Right renal pelvis (tissue), 4 donors: ENCODE data around the gene EML4. TPM values are rescaled to one million over a fixed set of nuclear protein-coding genes. Genes with fewer than 3 reads are reported as not detected.
"Not testable (repeated sequence)": the region's sequence is repeated elsewhere in the genome, so short reads cannot be mapped to it uniquely, and the experiment has no call there.

Experiments
- DNase-seq, 4 donors: peaks; one replicate each; pipeline ENCODE4 v3.0.0-alpha.2; 2013; ENCODE audit warnings: low read depth in 4 of 4, low spot score in 3 of 4, missing footprints in 1 of 4
- polyA plus RNA-seq, 4 donors: library from polyadenylated mRNA; unstranded; fragments of 120-200 nt; gene quantifications; one replicate each; pipeline ENCODE4 v1.2.1, GENCODE V29; 2013; ENCODE audit not compliant: insufficient read length in 4 of 4

The EML4 gene
- polyA plus RNA-seq, 4 donors, result 91.4 to 124 (median 114) TPM

- no peak for DNase-seq
These were observed 171.9 kb downstream of the EML4 start for GRCh38 chr2:42340938-42341636.

- DNase-seq, result no peak
These were observed 173.1 kb downstream of the EML4 start for GRCh38 chr2:42342061-42342794.

- no peak for DNase-seq
These were observed 173.7 kb downstream of the EML4 start for GRCh38 chr2:42342795-42343241.

- no peak for DNase-seq
These were observed 176.8 kb downstream of the EML4 start for GRCh38 chr2:42345986-42346385.

GRCh38 chr2:42346856-42347255, 177.7 kb downstream of the EML4 start:
- DNase-seq, result not testable (repeated sequence)

GRCh38 chr2:42347518-42347917, 178.4 kb downstream of the EML4 start:
- not testable (repeated sequence) for DNase-seq

GRCh38 chr2:42348113-42348805, 179.1 kb downstream of the EML4 start:
- no peak for DNase-seq

- no peak for DNase-seq
These were observed 181.4 kb downstream of the EML4 start for GRCh38 chr2:42350434-42351063.

GRCh38 chr2:42351864-42352263, 182.7 kb downstream of the EML4 start:
- DNase-seq, result no peak

GRCh38 chr2:42353792-42354429, 184.8 kb downstream of the EML4 start:
- DNase-seq, result no peak

GRCh38 chr2:42359304-42359964, 190.3 kb downstream of the EML4 start:
- DNase-seq, result no peak

- no peak for DNase-seq
These were observed 190.9 kb downstream of the EML4 start for GRCh38 chr2:42359965-42360483.

- DNase-seq, result no peak
These were observed 191.3 kb downstream of the EML4 start for GRCh38 chr2:42360493-42360889.

- peak; percentile 90 to 98 (median 94) for DNase-seq
These were observed 192.0 kb downstream of the EML4 start, which contains the start of gene COX7A2L for GRCh38 chr2:42360890-42361727. Gene COX7A2L (minus strand): TSS chr2:42361217. CDS start chr2:42361161, 56 bp downstream.

- no peak for DNase-seq
These were observed 192.7 kb downstream of the EML4 start for GRCh38 chr2:42361728-42362283.

GRCh38 chr2:42363413-42363812, 194.3 kb downstream of the EML4 start:
- DNase-seq, result no peak

- no peak for DNase-seq
These were observed 195.5 kb downstream of the EML4 start for GRCh38 chr2:42364658-42365057.

GRCh38 chr2:42366411-42366810, 197.3 kb downstream of the EML4 start:
- DNase-seq, result no peak
